Stimulated activated CD8-positive, alpha-beta memory T cell treated with anti-CD3 and anti-CD28 coated beads, Interleukin-12 subunit alpha, Interleukin-12 subunit beta, amount 100 ng/mL, for 4 hours (primary cell): ENCODE data around the gene CDK10.
"Not testable (repeated sequence)": the region's sequence is repeated elsewhere in the genome, so short reads cannot be mapped to it uniquely, and the experiment has no call there.

ENCODE experiments used
- DNase-seq: peaks from one replicate; pipeline ENCODE4 v3.0.0-alpha.2; 2020; ENCODE audit warnings: low read depth

The CDK10 gene

GRCh38 chr16:89695875-89696669, 9.6 kb downstream of the CDK10 start:
- no peak for DNase-seq

GRCh38 chr16:89696670-89697128, 10.2 kb downstream of the CDK10 start:
- DNase-seq: peak; percentile 23

- no peak for DNase-seq
Measured at GRCh38 chr16:89697161-89697615, 10.7 kb downstream of the CDK10 start.

GRCh38 chr16:89697616-89698331, 11.3 kb downstream of the CDK10 start:
- DNase-seq: no peak

- not testable (repeated sequence) for DNase-seq
Measured at GRCh38 chr16:89698717-89699116, 12.2 kb downstream of the CDK10 start.

- DNase-seq: not testable (repeated sequence)
Measured at GRCh38 chr16:89699629-89700099, 13.2 kb downstream of the CDK10 start.

GRCh38 chr16:89700100-89700648, 13.7 kb downstream of the CDK10 start:
- DNase-seq: peak; percentile 95

- peak; percentile 28 for DNase-seq
Measured at GRCh38 chr16:89700649-89701424, 14.3 kb downstream of the CDK10 start.

- peak; percentile 95 for DNase-seq
Measured at GRCh38 chr16:89701425-89702406, 15.2 kb downstream of the CDK10 start, which contains the start of gene SPATA2L. Gene SPATA2L (minus strand): TSS chr16:89701705. CDS start chr16:89701232, 473 bp downstream.

- DNase-seq: no peak
Measured at GRCh38 chr16:89704281-89704680, 17.8 kb downstream of the CDK10 start.

- DNase-seq: no peak
Measured at GRCh38 chr16:89705006-89705405, 18.5 kb downstream of the CDK10 start.

GRCh38 chr16:89706518-89707260, 20.2 kb downstream of the CDK10 start:
- DNase-seq: no peak

- DNase-seq: no peak
Measured at GRCh38 chr16:89707695-89708094, 21.2 kb downstream of the CDK10 start.

- no peak for DNase-seq
Measured at GRCh38 chr16:89708481-89708931, 22.0 kb downstream of the CDK10 start.

GRCh38 chr16:89709166-89709565, 22.7 kb downstream of the CDK10 start:
- DNase-seq: no peak

- DNase-seq: no peak
Measured at GRCh38 chr16:89709716-89710432, 23.4 kb downstream of the CDK10 start.

- DNase-seq: no peak
Measured at GRCh38 chr16:89710709-89711564, 24.4 kb downstream of the CDK10 start.
